ENCODE data around the gene SLC12A3. TPM values are rescaled to one million over a fixed set of nuclear protein-coding genes. Genes with fewer than 3 reads are reported as not detected.

SLC12A3 gene
- total RNA-seq, 1 donor from 2014 or later: not detected

- Mint-ChIP-seq H3K36me3 (ENCODE audit: low read depth) (peaks cover 12% of the 10 kb centered on the region), H3K27me3 (ENCODE audit: low read depth) (no peaks in the 10 kb centered on the region), H3K4me3 (no peak overlapping the region), H3K9me3 (no peaks in the 10 kb centered on the region), H3K27ac (ENCODE audit: unreplicated experiment) (no peak overlapping the region), H3K4me1 (peaks cover 43% of the 10 kb centered on the region)
- no peak for DNase-seq (ENCODE audit: low read depth, low spot score)
- TF ChIP-seq CTCF (conservative IDR thresholded peaks at IDR 0.05): no peak
Measured at GRCh38 chr16:56848029-56848936, 16.7 kb upstream of the SLC12A3 start.

- no peak for TF ChIP-seq CTCF (conservative IDR thresholded peaks at IDR 0.05)
- peak overlapping the region; percentile 74 for H3K27ac Mint-ChIP-seq (ENCODE audit: unreplicated experiment)
- no peaks in the 10 kb centered on the region for H3K27me3 Mint-ChIP-seq (ENCODE audit: low read depth)
- peaks cover 43% of the 10 kb centered on the region for H3K4me1 Mint-ChIP-seq
- no peak for DNase-seq (ENCODE audit: low read depth, low spot score)
- H3K36me3 Mint-ChIP-seq (ENCODE audit: low read depth): peaks cover 7% of the 10 kb centered on the region
- H3K4me3 Mint-ChIP-seq: no peak overlapping the region
- no peaks in the 10 kb centered on the region for H3K9me3 Mint-ChIP-seq
Measured at GRCh38 chr16:56848955-56849689, 15.9 kb upstream of the SLC12A3 start.

- no peak for TF ChIP-seq CTCF (conservative IDR thresholded peaks at IDR 0.05)
- H3K4me1 Mint-ChIP-seq: peaks cover 43% of the 10 kb centered on the region
- peaks cover 3% of the 10 kb centered on the region for H3K36me3 Mint-ChIP-seq (ENCODE audit: low read depth)
- no peaks in the 10 kb centered on the region for H3K9me3 Mint-ChIP-seq
- DNase-seq (ENCODE audit: low read depth, low spot score): no peak
- H3K27me3 Mint-ChIP-seq (ENCODE audit: low read depth): no peaks in the 10 kb centered on the region
- no peak overlapping the region for H3K4me3 Mint-ChIP-seq
- peak overlapping the region; percentile 10 for H3K27ac Mint-ChIP-seq (ENCODE audit: unreplicated experiment)
Measured at GRCh38 chr16:56849690-56850680, 15.0 kb upstream of the SLC12A3 start.

GRCh38 chr16:56851671-56852400 is 13.2 kb upstream of the SLC12A3 start:
- peaks cover 41% of the 10 kb centered on the region for H3K4me1 Mint-ChIP-seq
- H3K36me3 Mint-ChIP-seq (ENCODE audit: low read depth): peaks cover 1% of the 10 kb centered on the region
- no peak overlapping the region for H3K4me3 Mint-ChIP-seq
- no peaks in the 10 kb centered on the region for H3K9me3 Mint-ChIP-seq
- peak; percentile 54 for TF ChIP-seq CTCF (conservative IDR thresholded peaks at IDR 0.05)
- no peak overlapping the region for H3K27ac Mint-ChIP-seq (ENCODE audit: unreplicated experiment)
- H3K27me3 Mint-ChIP-seq (ENCODE audit: low read depth): no peaks in the 10 kb centered on the region
- DNase-seq (ENCODE audit: low read depth, low spot score): no peak

Data from neural crest cell (in vitro differentiated cells).